Erythroblast (primary cell): Measurements from ENCODE around the gene MED13L.

Experiments
- GATA1 ChIP-seq: IDR thresholded peaks from 2 replicates; pipeline ENCODE4 v1.6.1; 2011; ENCODE audit warnings: low read depth, mild to moderate bottlenecking, control low read depth, low read length, moderate library complexity
- POLR2A ChIP-seq: IDR thresholded peaks from 2 replicates; pipeline ENCODE4 v1.6.1; 2011; ENCODE audit warnings: mild to moderate bottlenecking, low read length

DNA sequence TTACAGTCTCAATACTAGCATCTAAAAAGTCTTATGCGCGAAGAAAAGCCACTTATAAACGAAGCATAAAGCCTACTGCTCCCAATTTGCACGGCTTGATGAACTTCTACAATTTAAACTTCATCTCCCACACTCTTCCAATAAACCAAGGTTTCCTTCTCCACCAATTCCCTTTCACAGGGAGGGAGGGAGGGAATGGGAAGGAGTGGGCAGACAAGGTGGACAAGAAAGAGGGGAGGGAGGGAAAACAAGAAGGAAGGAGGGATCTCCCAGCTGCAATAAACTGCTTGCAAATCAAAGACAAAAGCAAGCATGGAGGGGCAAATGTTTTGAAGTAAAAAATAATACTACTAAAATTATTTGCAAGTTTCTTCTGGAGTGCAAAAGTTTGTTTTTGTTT is 64.5 kb downstream of the MED13L start:
- TF ChIP-seq POLR2A (no peak), GATA1 (no peak)
